Tibial artery (tissue), 4 donors: ENCODE data around the gene TMED3.

ENCODE experiments used
- DNase-seq, 2 donors: peaks; one replicate each; pipeline ENCODE4 v3.0.0-alpha.2; 2019
- H3K27ac ChIP-seq, 2 donors: fragments of 200-600 bp; sonication (generic) in 1 of 2; 1 replicate in 1 of 2; 2 replicates in 1 of 2; pipeline ENCODE4 v1.5.1; 2018 to 2019; ENCODE audit warnings: mild to moderate bottlenecking in 1 of 2
- H3K27me3 ChIP-seq, 2 donors: fragments of 200-600 bp; sonication (generic) in 1 of 2; one replicate each; pipeline versions ENCODE4 v1.5.1 to v1.6.0; 2016 to 2019
- H3K36me3 ChIP-seq, 3 donors: fragments of 200-600 bp; sonication (generic) in 2 of 3; one replicate each; pipeline ENCODE4 v1.5.1; 2016 to 2019; ENCODE audit warnings: mild to moderate bottlenecking in 2 of 3
- H3K4me1 ChIP-seq, 4 donors: fragments of 200-600 bp; sonication (generic) in 2 of 4; 1 replicate in 3 of 4; 2 replicates in 1 of 4; pipeline ENCODE4 v1.5.1; 2016 to 2019
- H3K4me3 ChIP-seq, 2 donors: fragments of 200-600 bp; sonication (generic) in 1 of 2; 1 replicate in 1 of 2; 2 replicates in 1 of 2; pipeline ENCODE4 v1.5.1; 2018 to 2019; ENCODE audit warnings: mild to moderate bottlenecking in 2 of 2
- H3K9me3 ChIP-seq, 3 donors: fragments of 200-600 bp; sonication (generic) in 1 of 3; one replicate each; pipeline ENCODE4 v1.5.1; 2016 to 2019
- CTCF ChIP-seq, 2 experiments: fragments of 200-600 bp in 1 of 2; fragments of 450-650 bp in 1 of 2; IDR thresholded peaks; one replicate each; pipeline ENCODE4 v1.5.1; 2017 to 2019; ENCODE audit warnings: antibody characterized with exemption in 2 of 2, mild to moderate bottlenecking in 1 of 2, moderate library complexity in 1 of 2
- intact Hi-C: fragments of 100-400 bp; cut with DNase I; formaldehyde crosslinking; loops from one replicate; pipeline ENCODE4 v1.15.0; 2023; ENCODE audit warnings: low total_unique reads

Gene TMED3

GRCh38 chr15:79321876-79322275, 11.0 kb downstream of the TMED3 start:
- Histone ChIP-seq H3K36me3 (peaks cover 49 to 84% (median 53%) of the 10 kb centered on the region in 3 donors), H3K27ac (no peak overlapping the region), H3K27me3 (no peaks in the 10 kb centered on the region), H3K4me3 (no peak overlapping the region), H3K4me1 (peaks cover 0 to 5% (median 0%) of the 10 kb centered on the region in 4 donors), H3K9me3 (no peaks in the 10 kb centered on the region)
- intact Hi-C loops = no loop called here
- no peak for TF ChIP-seq CTCF (IDR thresholded peaks at IDR 0.05)
- no peak for DNase-seq

DNA sequence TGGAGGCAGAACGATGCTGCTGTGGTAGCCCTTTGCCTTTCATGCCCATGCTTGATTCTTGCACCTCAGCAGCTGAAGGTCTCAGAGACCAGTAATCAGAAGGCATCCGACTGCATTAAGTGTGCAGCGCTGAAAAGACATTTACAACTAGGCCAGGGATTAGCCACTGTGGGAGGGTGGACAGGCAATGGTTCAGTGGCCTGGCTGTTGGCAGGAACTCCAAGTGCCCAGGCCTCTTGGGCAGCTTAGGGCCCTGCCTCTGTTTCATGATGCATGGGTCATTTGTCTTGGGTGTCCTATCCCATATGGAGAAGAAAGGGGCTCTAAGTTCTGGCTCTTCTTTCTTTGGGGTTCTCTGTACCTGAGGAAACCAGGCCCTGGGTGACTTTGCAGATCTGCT, 11.4 kb downstream of the TMED3 start:
- H3K36me3 ChIP-seq = peaks cover 45 to 80% (median 49%) of the 10 kb centered on the region in 3 donors
- no peaks in the 10 kb centered on the region for H3K27me3 ChIP-seq
- H3K27ac ChIP-seq = no peak overlapping the region
- H3K4me1 ChIP-seq = peaks cover 0 to 1% (median 0%) of the 10 kb centered on the region in 4 donors
- H3K9me3 ChIP-seq = no peaks in the 10 kb centered on the region
- TF ChIP-seq CTCF (IDR thresholded peaks at IDR 0.05) = no peak
- no peak overlapping the region for H3K4me3 ChIP-seq
- intact Hi-C loops = no loop called here
- no peak for DNase-seq

DNA sequence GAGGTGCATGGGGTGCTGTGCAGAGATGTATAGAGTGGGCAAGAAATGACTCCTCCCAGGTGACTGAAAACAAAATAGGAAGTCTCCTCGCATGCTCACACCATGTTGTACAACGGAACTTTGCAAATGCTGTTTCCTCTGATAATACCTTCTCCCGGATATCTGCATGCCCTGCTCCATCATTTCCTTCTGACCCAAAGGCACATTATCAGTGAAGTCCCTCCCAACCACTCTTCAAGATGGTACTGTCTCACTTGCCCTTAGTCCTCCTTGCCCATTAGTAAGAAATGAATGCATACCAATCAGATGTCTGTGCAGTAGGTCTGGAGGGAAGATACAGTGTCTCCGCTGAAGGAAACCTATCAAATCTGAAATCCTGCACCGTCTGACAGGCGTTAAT, 12.0 kb downstream of the TMED3 start:
- DNase-seq = no peak
- Histone ChIP-seq H3K27ac (no peak overlapping the region), H3K9me3 (no peaks in the 10 kb centered on the region), H3K27me3 (no peaks in the 10 kb centered on the region), H3K4me3 (no peak overlapping the region), H3K4me1 (no peaks in the 10 kb centered on the region), H3K36me3 (peaks cover 40 to 73% (median 45%) of the 10 kb centered on the region in 3 donors)
- intact Hi-C loops = no loop called here
- TF ChIP-seq CTCF (IDR thresholded peaks at IDR 0.05) = no peak

- TF ChIP-seq CTCF (IDR thresholded peaks at IDR 0.05) = no peak
- Histone ChIP-seq H3K9me3 (no peaks in the 10 kb centered on the region), H3K4me1 (no peaks in the 10 kb centered on the region), H3K27ac (no peak overlapping the region), H3K36me3 (peaks cover 0 to 25% (median 5%) of the 10 kb centered on the region in 3 donors), H3K27me3 (no peaks in the 10 kb centered on the region), H3K4me3 (no peak overlapping the region)
- intact Hi-C loops = no loop called here
- DNase-seq = no peak
These were observed 18.3 kb downstream of the TMED3 start for GRCh38 chr15:79329171-79329611.

DNA sequence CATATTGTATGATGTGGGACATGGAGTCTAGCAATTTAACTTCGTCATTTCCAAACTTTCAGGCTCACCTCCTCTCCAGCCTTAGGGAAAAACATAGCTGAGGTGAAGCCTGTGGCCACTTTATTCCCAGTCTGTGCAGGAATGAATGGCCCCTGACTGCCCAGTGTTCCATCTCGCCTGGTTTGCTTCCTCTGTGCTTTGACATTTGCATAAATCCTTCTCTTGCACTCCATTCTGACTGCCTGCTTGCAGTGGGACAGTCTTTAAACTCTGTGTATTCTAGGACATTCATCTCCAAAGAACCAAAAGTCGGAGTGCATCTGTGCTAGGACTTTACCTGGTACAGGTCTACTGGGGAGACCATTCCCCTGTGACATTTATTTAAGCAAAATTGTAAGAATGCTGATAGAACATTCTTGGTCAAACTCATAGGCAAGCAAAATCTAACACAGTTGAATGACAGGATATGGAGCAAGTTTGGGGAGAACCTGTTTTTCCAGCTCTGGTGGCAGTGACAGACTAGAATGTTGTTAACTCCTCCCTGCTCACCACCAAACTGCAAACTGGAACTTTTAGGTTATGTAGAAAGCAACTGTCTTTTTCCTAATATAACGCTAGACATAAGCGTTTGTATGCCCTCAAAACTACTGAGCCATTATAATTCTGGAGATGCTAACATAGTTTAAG, 22.1 kb downstream of the TMED3 start:
- H3K27me3 ChIP-seq = no peaks in the 10 kb centered on the region
- DNase-seq = no peak
- H3K4me1 ChIP-seq = no peaks in the 10 kb centered on the region
- no peak overlapping the region for H3K4me3 ChIP-seq
- intact Hi-C loops = no loop called here
- H3K27ac ChIP-seq = no peak overlapping the region
- TF ChIP-seq CTCF (IDR thresholded peaks at IDR 0.05) = no peak
- peaks cover 0 to 5% (median 5%) of the 10 kb centered on the region in 3 donors for H3K36me3 ChIP-seq
- no peaks in the 10 kb centered on the region for H3K9me3 ChIP-seq
